Transverse colon (tissue), 3 donors: ENCODE data around the gene RAB2B.

ENCODE experiments used
- POLR2A ChIP-seq: fragments of 450-650 bp; IDR thresholded peaks from one replicate; pipeline ENCODE4 v1.6.1; 2016; ENCODE audit warnings: antibody characterized with exemption, mild to moderate bottlenecking, moderate library complexity
- TF ChIP-seq, protein P1 (sequence below), 5 experiments: fragments of 200-600 bp in 3 of 5; fragments of 450-650 bp in 2 of 5; sonication (generic) in 3 of 5; IDR thresholded peaks; 1 replicate in 2 of 5; 2 replicates in 3 of 5; pipeline ENCODE4 v1.5.1; 2016 to 2017; ENCODE audit warnings: antibody characterized with exemption in 5 of 5, inconsistent platforms in 3 of 5, mild to moderate bottlenecking in 2 of 5, moderate library complexity in 1 of 5

DNA sequence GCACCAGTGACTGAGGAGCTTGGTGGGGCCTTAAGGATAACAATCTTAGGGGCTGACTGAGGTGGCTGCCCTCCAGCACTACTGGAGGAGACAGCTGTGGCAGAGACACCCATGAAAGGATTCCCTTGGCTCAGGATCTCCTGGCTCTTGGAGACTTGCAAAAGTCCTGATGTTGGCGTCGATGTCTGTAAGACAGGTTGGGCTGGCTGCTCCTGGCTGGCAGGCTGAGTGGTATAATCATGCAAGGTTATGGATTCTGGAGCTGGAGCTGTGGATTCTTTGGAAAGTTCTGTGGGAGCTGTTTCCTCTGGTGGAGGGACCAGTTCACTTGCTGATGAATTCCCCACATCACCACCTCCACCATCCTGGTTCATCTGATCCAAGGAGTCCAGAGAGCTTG, 45.6 kb downstream of the RAB2B start:
- TF ChIP-seq, protein P1, sequence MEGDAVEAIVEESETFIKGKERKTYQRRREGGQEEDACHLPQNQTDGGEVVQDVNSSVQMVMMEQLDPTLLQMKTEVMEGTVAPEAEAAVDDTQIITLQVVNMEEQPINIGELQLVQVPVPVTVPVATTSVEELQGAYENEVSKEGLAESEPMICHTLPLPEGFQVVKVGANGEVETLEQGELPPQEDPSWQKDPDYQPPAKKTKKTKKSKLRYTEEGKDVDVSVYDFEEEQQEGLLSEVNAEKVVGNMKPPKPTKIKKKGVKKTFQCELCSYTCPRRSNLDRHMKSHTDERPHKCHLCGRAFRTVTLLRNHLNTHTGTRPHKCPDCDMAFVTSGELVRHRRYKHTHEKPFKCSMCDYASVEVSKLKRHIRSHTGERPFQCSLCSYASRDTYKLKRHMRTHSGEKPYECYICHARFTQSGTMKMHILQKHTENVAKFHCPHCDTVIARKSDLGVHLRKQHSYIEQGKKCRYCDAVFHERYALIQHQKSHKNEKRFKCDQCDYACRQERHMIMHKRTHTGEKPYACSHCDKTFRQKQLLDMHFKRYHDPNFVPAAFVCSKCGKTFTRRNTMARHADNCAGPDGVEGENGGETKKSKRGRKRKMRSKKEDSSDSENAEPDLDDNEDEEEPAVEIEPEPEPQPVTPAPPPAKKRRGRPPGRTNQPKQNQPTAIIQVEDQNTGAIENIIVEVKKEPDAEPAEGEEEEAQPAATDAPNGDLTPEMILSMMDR (IDR thresholded peaks at IDR 0.05): no peak
- TF ChIP-seq POLR2A: no peak
